Measurements from ENCODE around the gene TAF6. TPM values are rescaled to one million over a fixed set of nuclear protein-coding genes. Genes with fewer than 3 reads are reported as not detected.

Gene TAF6
- total RNA-seq, 4 donors from 2014 or later, result 37.1 to 74.3 (median 42.1) TPM

DNA sequence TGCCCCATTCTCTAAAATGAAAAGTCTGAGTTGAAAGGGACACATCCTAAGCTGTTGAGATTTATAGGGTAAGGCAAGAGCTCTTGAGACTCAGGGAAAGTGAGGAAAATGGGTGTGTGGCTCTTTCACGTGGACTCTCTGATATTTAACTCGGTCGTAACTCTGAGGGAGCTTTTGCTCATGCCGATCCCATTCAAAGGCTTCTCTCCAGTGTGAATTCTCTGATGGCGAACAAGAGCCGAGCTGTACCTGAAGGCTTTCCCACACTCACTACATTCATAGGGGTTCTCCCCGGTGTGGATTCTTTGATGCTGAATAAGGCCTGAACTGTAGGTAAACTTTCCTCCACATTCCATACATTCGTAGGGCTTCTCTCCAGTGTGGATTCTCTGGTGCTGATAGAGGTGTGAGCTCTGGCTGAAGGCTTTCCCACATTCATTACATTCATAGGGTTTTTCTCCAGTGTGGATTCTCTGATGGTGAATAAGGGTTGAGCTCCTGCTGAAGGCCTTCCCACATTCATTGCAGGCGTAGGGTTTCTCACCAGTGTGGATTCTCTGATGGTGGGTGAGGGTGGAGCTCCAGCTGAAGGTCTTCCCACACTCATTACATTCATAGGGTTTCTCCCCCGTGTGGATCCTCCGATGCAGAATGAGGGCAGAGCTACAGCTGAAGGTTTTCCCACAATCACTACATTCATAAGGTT is 48.0 kb downstream of the TAF6 start:
- TF ChIP-seq POLR2A (IDR thresholded peaks at IDR 0.05), result no peak
- TF ChIP-seq, protein P1, sequence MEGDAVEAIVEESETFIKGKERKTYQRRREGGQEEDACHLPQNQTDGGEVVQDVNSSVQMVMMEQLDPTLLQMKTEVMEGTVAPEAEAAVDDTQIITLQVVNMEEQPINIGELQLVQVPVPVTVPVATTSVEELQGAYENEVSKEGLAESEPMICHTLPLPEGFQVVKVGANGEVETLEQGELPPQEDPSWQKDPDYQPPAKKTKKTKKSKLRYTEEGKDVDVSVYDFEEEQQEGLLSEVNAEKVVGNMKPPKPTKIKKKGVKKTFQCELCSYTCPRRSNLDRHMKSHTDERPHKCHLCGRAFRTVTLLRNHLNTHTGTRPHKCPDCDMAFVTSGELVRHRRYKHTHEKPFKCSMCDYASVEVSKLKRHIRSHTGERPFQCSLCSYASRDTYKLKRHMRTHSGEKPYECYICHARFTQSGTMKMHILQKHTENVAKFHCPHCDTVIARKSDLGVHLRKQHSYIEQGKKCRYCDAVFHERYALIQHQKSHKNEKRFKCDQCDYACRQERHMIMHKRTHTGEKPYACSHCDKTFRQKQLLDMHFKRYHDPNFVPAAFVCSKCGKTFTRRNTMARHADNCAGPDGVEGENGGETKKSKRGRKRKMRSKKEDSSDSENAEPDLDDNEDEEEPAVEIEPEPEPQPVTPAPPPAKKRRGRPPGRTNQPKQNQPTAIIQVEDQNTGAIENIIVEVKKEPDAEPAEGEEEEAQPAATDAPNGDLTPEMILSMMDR (IDR thresholded peaks at IDR 0.05), result no peak
- intact Hi-C loops (cut with DNase I; ENCODE audit: low total_unique reads), result no loop called here
- 97 to 99% methylated on average over 11 of the region's 11 CpGs for WGBS, 2 donors
- no peak for DNase-seq (ENCODE audit: low spot score in 2 of 2)
- H3K4me3 ChIP-seq (ENCODE audit: low read depth, poor library complexity, severe bottlenecking), result no peak overlapping the region

DNA sequence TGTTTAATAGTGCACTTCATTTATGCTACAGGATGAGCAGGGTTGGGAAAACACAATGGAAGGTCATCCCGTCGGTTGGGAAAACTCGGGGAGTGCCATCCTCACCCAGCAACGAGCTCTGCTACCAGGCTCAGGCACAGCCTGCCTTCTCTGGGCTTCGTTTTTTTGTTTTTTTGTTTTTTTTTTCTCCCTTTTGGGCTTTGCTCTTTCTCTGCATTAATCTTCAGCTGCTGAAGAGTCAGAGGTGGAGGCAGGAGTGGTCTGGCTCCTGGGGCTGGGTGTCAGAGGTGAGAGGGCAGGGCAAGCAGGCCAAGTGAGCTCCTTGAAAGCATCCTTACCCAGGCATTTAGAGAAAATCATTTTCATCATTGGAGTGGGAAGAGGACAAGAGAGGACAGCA is 49.2 kb downstream of the TAF6 start:
- no peak for DNase-seq (ENCODE audit: low spot score in 2 of 2)
- intact Hi-C loops (cut with DNase I; ENCODE audit: low total_unique reads), result no loop called here
- no peak for TF ChIP-seq POLR2A (IDR thresholded peaks at IDR 0.05)
- TF ChIP-seq, protein P1 (IDR thresholded peaks at IDR 0.05), result no peak
- WGBS, 2 donors, result 97% methylated on average over 5 of the region's 5 CpGs
- no peak overlapping the region for H3K4me3 ChIP-seq (ENCODE audit: low read depth, poor library complexity, severe bottlenecking)

DNA sequence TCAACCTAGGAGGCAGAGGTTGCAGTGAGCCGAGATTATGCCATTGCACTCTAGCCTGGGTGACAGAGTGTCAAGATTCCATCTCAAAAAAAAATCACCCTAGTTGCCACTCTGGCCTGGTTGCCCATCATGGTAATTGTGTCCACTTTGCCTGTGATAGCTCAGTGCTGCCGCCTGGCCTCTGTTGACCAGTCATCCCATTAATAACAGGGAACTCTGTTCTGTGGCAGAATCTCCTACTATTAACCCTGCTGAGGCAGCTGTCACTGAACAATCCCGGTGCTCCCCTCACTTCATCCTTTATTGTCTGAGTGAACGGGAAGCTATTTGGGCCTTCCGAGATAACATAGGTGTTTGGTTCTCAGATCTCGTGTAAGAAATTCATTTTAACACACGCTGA is 52.2 kb downstream of the TAF6 start:
- 90 to 96% methylated on average over 7 of the region's 7 CpGs for WGBS, 2 donors
- H3K4me3 ChIP-seq (ENCODE audit: low read depth, poor library complexity, severe bottlenecking), result no peak overlapping the region
- no peak for TF ChIP-seq POLR2A (IDR thresholded peaks at IDR 0.05)
- TF ChIP-seq, protein P1 (IDR thresholded peaks at IDR 0.05), result no peak
- intact Hi-C loops (cut with DNase I; ENCODE audit: low total_unique reads), result no loop called here
- DNase-seq (ENCODE audit: low spot score in 2 of 2), result no peak

DNA sequence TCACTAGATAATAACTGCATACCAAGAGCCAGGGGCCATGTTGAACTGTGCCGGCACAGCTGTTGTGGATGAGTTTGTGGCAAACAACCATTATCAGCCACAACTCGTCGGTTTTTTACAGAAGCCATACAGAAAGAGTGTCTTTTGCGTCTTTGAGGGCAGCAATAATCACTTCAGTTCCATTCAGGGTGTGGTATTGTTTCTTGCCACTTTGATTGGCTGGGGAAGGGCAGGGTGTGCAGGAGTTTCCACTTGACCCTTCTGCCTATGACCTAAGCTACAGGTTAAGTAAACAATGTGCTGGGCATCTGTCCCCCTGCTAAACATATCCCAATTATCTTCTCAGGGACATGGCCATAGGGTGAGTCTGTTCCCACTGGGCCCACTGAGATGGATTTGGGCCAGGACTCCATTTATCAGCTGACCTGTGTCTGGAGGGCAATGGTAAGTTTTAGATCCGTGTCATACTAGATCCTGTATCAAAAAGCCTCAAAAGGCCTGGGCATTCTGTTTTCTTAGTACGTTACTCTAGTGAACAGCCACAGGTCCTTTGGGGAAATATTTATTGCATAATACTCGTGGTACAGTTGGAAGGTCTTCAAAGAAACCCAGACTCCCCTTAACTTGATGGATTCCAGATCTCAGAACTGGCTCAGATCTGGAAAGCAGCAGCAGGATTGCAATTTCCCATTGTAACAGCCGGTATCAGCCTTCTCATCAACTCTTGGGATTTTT is 53.5 kb downstream of the TAF6 start:
- intact Hi-C loops (cut with DNase I; ENCODE audit: low total_unique reads), result no loop called here
- no peak overlapping the region for H3K4me3 ChIP-seq (ENCODE audit: low read depth, poor library complexity, severe bottlenecking)
- DNase-seq (ENCODE audit: low spot score in 2 of 2), result no peak
- TF ChIP-seq POLR2A (IDR thresholded peaks at IDR 0.05), result no peak
- TF ChIP-seq, protein P1 (IDR thresholded peaks at IDR 0.05), result no peak
- WGBS, 2 donors, result 41 to 50% methylated on average over 8 of the region's 8 CpGs

DNA sequence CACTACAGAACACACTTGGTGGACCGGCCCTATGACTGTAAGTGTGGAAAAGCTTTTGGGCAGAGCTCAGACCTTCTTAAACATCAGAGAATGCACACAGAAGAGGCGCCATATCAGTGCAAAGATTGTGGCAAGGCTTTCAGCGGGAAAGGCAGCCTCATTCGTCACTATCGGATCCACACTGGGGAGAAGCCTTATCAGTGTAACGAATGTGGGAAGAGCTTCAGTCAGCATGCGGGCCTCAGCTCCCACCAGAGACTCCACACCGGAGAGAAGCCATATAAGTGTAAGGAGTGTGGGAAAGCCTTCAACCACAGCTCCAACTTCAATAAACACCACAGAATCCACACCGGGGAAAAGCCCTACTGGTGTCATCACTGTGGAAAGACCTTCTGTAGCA is 55.0 kb downstream of the TAF6 start:
- H3K4me3 ChIP-seq (ENCODE audit: low read depth, poor library complexity, severe bottlenecking), result no peak overlapping the region
- intact Hi-C loops (cut with DNase I; ENCODE audit: low total_unique reads), result no loop called here
- 97 to 98% methylated on average over 9 of the region's 9 CpGs for WGBS, 2 donors
- TF ChIP-seq, protein P1 (IDR thresholded peaks at IDR 0.05), result no peak
- TF ChIP-seq POLR2A (IDR thresholded peaks at IDR 0.05), result no peak
- no peak for DNase-seq (ENCODE audit: low spot score in 2 of 2)
